HCT116 (cell line): ENCODE data around the gene PPP2CA. TPM values are rescaled to one million over a fixed set of nuclear protein-coding genes. Genes with fewer than 3 reads are reported as not detected.

Experiments
- ATAC-seq: fragments of 200-7000 bp; cut with Tn5 transposase; 2 replicates; pipeline ENCODE4 v1.9.1; 2020; ENCODE audit warnings: mild to moderate bottlenecking, moderate library complexity
- BruUV-seq: library from RNA; stranded (reverse); fragments of 400-500 nt; replicated peaks from 2 replicates; lab custom pipeline; 2021; lab: Mats Ljungman, UMichigan
- CTCF ChIA-PET: fragments of 300-600 bp; sonication (Branson Sonifier 250); formaldehyde crosslinking; loops from one replicate; lab custom pipeline; 2021; ENCODE audit warnings: antibody characterized with exemption; lab: Charles Lee
- POLR2A ChIA-PET: fragments of 300-600, 350-600 bp; sonication (Branson Sonifier 250); formaldehyde crosslinking; loops from one replicate; lab custom pipeline; 2021; ENCODE audit warnings: antibody characterized with exemption; lab: Charles Lee
- RAD21 ChIA-PET, 2 experiments: fragments of 300-600 bp; sonication (Branson Sonifier 250); formaldehyde crosslinking; loops; one replicate each; lab custom pipeline; 2023; ENCODE audit warnings: low total read pairs in 2 of 2; ENCODE audit not compliant: uncharacterized antibody in 2 of 2, unreplicated experiment in 2 of 2, low non-redundant PET in 1 of 2; lab: Charles Lee
- DNase-seq: peaks from one replicate; pipeline ENCODE4 v3.0.0-alpha.2; 2010; ENCODE audit warnings: low read depth, low spot score
- H2AFZ ChIP-seq: fragments of 200-600 bp; shearing (Covaris generic), sonication (generic); 2 replicates; pipeline ENCODE4 v1.6.1; 2017; ENCODE audit warnings: low read depth, mixed run types, mixed read lengths, antibody characterized with exemption, low read length; ENCODE audit not compliant: poor library complexity, severe bottlenecking
- H3K27ac ChIP-seq: 2 replicates; pipeline ENCODE4 v1.5.1; 2012; ENCODE audit warnings: low read depth, low read length
- H3K27me3 ChIP-seq: fragments of 200-600 bp; sonication (generic); 2 replicates; pipeline ENCODE4 v1.6.1; 2016; ENCODE audit warnings: mixed run types, low read length, mixed read lengths; ENCODE audit not compliant: insufficient read depth
- H3K36me3 ChIP-seq, 2 experiments: fragments of 200-500 bp in 1 of 2; fragments of 200-600 bp in 1 of 2; sonication (Bioruptor generic) in 1 of 2; sonication (generic) in 1 of 2; 2 replicates each; pipeline versions ENCODE4 v1.5.1 to v1.6.1; 2014 to 2016; ENCODE audit warnings: low read length in 2 of 2, inconsistent platforms in 1 of 2, mixed read lengths in 1 of 2, mixed run types in 1 of 2; ENCODE audit not compliant: insufficient read depth in 2 of 2, control insufficient read depth in 1 of 2
- H3K4me1 ChIP-seq, 2 experiments: fragments of 200-600 bp in 1 of 2; sonication (generic) in 1 of 2; 2 replicates each; pipeline versions ENCODE4 v1.5.1 to v1.6.1; 2012 to 2017; ENCODE audit warnings: low read length in 2 of 2, inconsistent platforms in 1 of 2, mild to moderate bottlenecking in 1 of 2, mixed read lengths in 1 of 2, mixed run types in 1 of 2, moderate library complexity in 1 of 2; ENCODE audit not compliant: insufficient read depth in 2 of 2, control insufficient read depth in 1 of 2
- H3K4me2 ChIP-seq: fragments of 200-600 bp; sonication (generic); 2 replicates; pipeline ENCODE4 v1.6.1; 2017; ENCODE audit warnings: mixed run types, low read length, mixed read lengths
- H3K4me3 ChIP-seq, 2 experiments: fragments of 200-600 bp in 1 of 2; sonication (generic) in 1 of 2; replicated peaks in 1 of 2; 2 replicates each; pipeline ENCODE4 v1.5.1; 2011 to 2016; ENCODE audit warnings: low read length in 2 of 2, control low read depth in 1 of 2, low read depth in 1 of 2, mild to moderate bottlenecking in 1 of 2, mixed read lengths in 1 of 2, mixed run types in 1 of 2
- H3K79me2 ChIP-seq: fragments of 200-600 bp; sonication (generic); 2 replicates; pipeline ENCODE4 v1.6.1; 2017; ENCODE audit warnings: mild to moderate bottlenecking, mixed run types, low read length, moderate library complexity, mixed read lengths; ENCODE audit not compliant: insufficient read depth
- H3K9ac ChIP-seq: fragments of 200-600 bp; sonication (generic); 2 replicates; pipeline ENCODE4 v1.6.1; 2016; ENCODE audit warnings: low read length, mixed read lengths
- H3K9me2 ChIP-seq: fragments of 200-600 bp; sonication (generic), shearing (Covaris generic); 2 replicates; pipeline ENCODE4 v1.6.1; 2017; ENCODE audit warnings: mixed run types, mild to moderate bottlenecking, moderate library complexity; ENCODE audit not compliant: insufficient read depth
- H3K9me3 ChIP-seq, 2 experiments: fragments of 200-500 bp in 1 of 2; fragments of 200-600 bp in 1 of 2; sonication (Bioruptor generic) in 1 of 2; sonication (generic) in 1 of 2; 2 replicates each; pipeline ENCODE4 v1.6.1; 2014 to 2017; ENCODE audit warnings: low read length in 2 of 2, mixed read lengths in 2 of 2, inconsistent platforms in 1 of 2, low read depth in 1 of 2, mild to moderate bottlenecking in 1 of 2, mixed run types in 1 of 2, moderate library complexity in 1 of 2; ENCODE audit not compliant: control insufficient read depth in 1 of 2, insufficient read depth in 1 of 2
- H4K20me1 ChIP-seq: fragments of 200-600 bp; sonication (generic), shearing (Covaris generic); 2 replicates; pipeline ENCODE4 v1.6.1; 2017; ENCODE audit warnings: mixed run types, mild to moderate bottlenecking, moderate library complexity; ENCODE audit not compliant: insufficient read depth
- CEBPB ChIP-seq: IDR thresholded peaks from 2 replicates; pipeline ENCODE4 v1.6.1; 2012; ENCODE audit warnings: low read depth
- EGR1 ChIP-seq: IDR thresholded peaks from 2 replicates; pipeline ENCODE4 v1.6.1; 2012; ENCODE audit warnings: low read depth
- ELF1 ChIP-seq: IDR thresholded peaks from 2 replicates; pipeline ENCODE4 v1.6.1; 2012; ENCODE audit warnings: low read depth, borderline replicate concordance
- JUND ChIP-seq: IDR thresholded peaks from 2 replicates; pipeline ENCODE4 v1.6.1; 2012
- POLR2A ChIP-seq: IDR thresholded peaks from 2 replicates; pipeline ENCODE4 v1.7.0; 2011; ENCODE audit warnings: borderline replicate concordance; ENCODE audit not compliant: insufficient read depth, insufficient read length; ENCODE audit errors: extremely low read depth
- SP1 ChIP-seq: IDR thresholded peaks from 2 replicates; pipeline ENCODE4 v1.6.1; 2012; ENCODE audit warnings: low read depth
- SRF ChIP-seq: IDR thresholded peaks from 2 replicates; pipeline ENCODE4 v1.6.1; 2012; ENCODE audit warnings: low read depth
- YY1 ChIP-seq: IDR thresholded peaks from 2 replicates; pipeline ENCODE4 v1.6.1; 2011; ENCODE audit warnings: low read length, low read depth, moderate library complexity, mild to moderate bottlenecking; ENCODE audit not compliant: insufficient replicate concordance; ENCODE audit errors: extremely low read depth
- intact Hi-C: fragments of 100-400 bp; cut with micrococcal nuclease; formaldehyde crosslinking; loops from 2 replicates; pipeline ENCODE4 v1.10.0; 2022
- total RNA-seq: library from RNA; stranded (reverse); gene quantifications from one replicate; pipeline ENCODE4 v1.2.1, GENCODE V29; 2021; ENCODE audit not compliant: unreplicated experiment
- TF ChIP-seq, protein P1 (sequence below): IDR thresholded peaks from 2 replicates; pipeline ENCODE4 v1.6.1; 2012
- TF ChIP-seq, protein P2 (sequence below): IDR thresholded peaks from 2 replicates; pipeline ENCODE4 v1.6.1; 2012
- TF ChIP-seq, protein P3 (sequence below): IDR thresholded peaks from 2 replicates; pipeline ENCODE4 v1.6.1; 2012; ENCODE audit warnings: low read depth

The PPP2CA gene
- total RNA-seq, 1 experiment from 2014 or later: 167 TPM

DNA sequence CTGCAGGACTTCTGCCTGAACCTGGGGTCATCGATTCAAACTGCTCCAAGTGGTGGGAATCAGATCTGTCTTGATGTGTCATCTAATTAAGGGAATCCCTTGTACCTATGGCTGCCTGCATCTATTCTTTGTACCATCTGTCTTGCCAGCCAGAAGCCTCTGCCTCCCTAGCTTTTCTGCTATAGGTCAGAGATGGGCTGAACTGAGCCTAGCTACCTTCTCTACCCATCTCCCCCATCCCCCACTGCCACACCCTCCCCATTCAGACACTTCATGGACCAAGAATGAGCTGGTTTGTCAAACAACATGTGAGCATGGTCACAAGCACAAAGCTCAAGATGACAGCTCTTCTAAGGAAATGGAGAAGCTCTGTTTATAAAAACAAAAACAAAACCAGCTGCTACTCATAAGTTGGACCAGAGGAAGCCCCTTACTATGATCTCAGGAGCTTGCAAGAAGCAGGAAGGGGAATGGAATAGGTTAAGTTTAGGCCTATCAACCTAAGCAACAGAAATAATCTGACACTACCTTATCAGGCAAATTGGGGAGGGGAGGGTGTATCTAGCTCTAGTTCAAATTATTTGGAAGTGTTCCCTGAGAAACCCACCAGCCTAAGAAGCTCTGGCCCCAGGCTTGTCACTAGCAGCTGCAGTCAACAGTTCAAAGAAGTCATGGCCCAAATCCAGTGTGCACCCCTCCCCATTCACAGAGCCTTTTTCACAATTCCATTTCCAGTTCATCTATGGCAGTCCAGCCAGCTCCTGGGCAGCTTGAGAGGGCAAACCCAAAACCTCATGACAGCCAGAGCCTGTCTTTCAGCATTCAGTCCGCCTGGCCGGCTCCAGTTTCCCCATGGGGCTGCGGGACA lies 79.0 kb downstream of the PPP2CA start:
- TF ChIP-seq SRF (no peak), ELF1 (no peak), EGR1 (no peak), SP1 (no peak), YY1 (no peak), POLR2A (no peak), JUND (no peak), CEBPB (no peak)
- TF ChIP-seq, protein P1, sequence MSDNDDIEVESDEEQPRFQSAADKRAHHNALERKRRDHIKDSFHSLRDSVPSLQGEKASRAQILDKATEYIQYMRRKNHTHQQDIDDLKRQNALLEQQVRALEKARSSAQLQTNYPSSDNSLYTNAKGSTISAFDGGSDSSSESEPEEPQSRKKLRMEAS: no peak
- TF ChIP-seq, protein P2, sequence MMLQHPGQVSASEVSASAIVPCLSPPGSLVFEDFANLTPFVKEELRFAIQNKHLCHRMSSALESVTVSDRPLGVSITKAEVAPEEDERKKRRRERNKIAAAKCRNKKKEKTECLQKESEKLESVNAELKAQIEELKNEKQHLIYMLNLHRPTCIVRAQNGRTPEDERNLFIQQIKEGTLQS: no peak
- TF ChIP-seq, protein P3, sequence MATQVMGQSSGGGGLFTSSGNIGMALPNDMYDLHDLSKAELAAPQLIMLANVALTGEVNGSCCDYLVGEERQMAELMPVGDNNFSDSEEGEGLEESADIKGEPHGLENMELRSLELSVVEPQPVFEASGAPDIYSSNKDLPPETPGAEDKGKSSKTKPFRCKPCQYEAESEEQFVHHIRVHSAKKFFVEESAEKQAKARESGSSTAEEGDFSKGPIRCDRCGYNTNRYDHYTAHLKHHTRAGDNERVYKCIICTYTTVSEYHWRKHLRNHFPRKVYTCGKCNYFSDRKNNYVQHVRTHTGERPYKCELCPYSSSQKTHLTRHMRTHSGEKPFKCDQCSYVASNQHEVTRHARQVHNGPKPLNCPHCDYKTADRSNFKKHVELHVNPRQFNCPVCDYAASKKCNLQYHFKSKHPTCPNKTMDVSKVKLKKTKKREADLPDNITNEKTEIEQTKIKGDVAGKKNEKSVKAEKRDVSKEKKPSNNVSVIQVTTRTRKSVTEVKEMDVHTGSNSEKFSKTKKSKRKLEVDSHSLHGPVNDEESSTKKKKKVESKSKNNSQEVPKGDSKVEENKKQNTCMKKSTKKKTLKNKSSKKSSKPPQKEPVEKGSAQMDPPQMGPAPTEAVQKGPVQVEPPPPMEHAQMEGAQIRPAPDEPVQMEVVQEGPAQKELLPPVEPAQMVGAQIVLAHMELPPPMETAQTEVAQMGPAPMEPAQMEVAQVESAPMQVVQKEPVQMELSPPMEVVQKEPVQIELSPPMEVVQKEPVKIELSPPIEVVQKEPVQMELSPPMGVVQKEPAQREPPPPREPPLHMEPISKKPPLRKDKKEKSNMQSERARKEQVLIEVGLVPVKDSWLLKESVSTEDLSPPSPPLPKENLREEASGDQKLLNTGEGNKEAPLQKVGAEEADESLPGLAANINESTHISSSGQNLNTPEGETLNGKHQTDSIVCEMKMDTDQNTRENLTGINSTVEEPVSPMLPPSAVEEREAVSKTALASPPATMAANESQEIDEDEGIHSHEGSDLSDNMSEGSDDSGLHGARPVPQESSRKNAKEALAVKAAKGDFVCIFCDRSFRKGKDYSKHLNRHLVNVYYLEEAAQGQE: no peak
- no peak overlapping the region for H3K9ac ChIP-seq
- H3K27me3 ChIP-seq: no peaks in the 10 kb centered on the region
- DNase-seq (no peak), ATAC-seq (no peak)
- BruUV-seq: no TSS peak
- no peak overlapping the region for H3K27ac ChIP-seq
- peaks cover 6% of the 10 kb centered on the region for H4K20me1 ChIP-seq
- CTCF ChIA-PET: interaction anchor here (1.4 to 2.2 kb wide), 3 partner anchors 8 to 143 kb away, joined by 3 to 15 read pairs (median 5); no protein-coding TSS in a partner anchor
- H3K4me2 ChIP-seq: no peak overlapping the region
- H3K4me3 ChIP-seq: no peak overlapping the region
- H3K9me2 ChIP-seq: no peaks in the 10 kb centered on the region
- RAD21 ChIA-PET: no interaction called here
- peaks cover 56% of the 10 kb centered on the region for H3K79me2 ChIP-seq
- no peaks in the 10 kb centered on the region for H3K4me1 ChIP-seq
- intact Hi-C loops: loop anchor here (1.0 to 2.0 kb wide), 2 partner anchors 44 to 108 kb away; no protein-coding TSS in a partner anchor
- H3K36me3 ChIP-seq: peaks cover 21 to 66% of the 10 kb centered on the region in 2 experiments
- POLR2A ChIA-PET: no interaction called here
- H3K9me3 ChIP-seq: no peaks in the 10 kb centered on the region
- no peak overlapping the region for H2AFZ ChIP-seq
